Measurements from ENCODE around the gene GYG2. TPM values are rescaled to one million over a fixed set of nuclear protein-coding genes. Genes with fewer than 3 reads are reported as not detected.

Gene GYG2
- total and polyA plus RNA-seq, 2 of the 8 experiments (the other 6 are each of a cell fraction or from before 2014, with no cell fraction given): 52.8 to 65.3 TPM

GRCh38 chrX:2898846-2899512, 70.2 kb downstream of the GYG2 start:
- Histone ChIP-seq H3K9ac (replicated peaks in 1 of 4; ENCODE audit: extremely low read depth in 1 of 4, low read depth in 3 of 4, low read length in 3 of 4) (no peak overlapping the region), H2BK20ac (ENCODE audit: low read length) (no peak overlapping the region), H3K9me3 (ENCODE audit: insufficient read depth in 2 of 2, low read depth in 1 of 2, low read length in 1 of 2) (peaks cover 0 to 5% of the 10 kb centered on the region in 2 experiments; a peak in 2 of 4 replicates), H2BK5ac (ENCODE audit: low read depth, low read length) (no peak overlapping the region; the same call in 1 of the 2 replicates), H2BK120ac (replicated peaks; ENCODE audit: low read depth, low read length) (no peak overlapping the region), H4K8ac (ENCODE audit: extremely low read depth, insufficient read depth, low read length) (no peak overlapping the region), H2AK5ac (ENCODE audit: low read depth, low read length) (no peak overlapping the region), H3K27me3 (replicated peaks in 1 of 4; ENCODE audit: control insufficient read depth in 3 of 4, extremely low read depth in 1 of 4, insufficient read depth in 3 of 4, low read length in 3 of 4) (no peaks in the 10 kb centered on the region), H3K56ac (replicated peaks; ENCODE audit: insufficient read length, low read depth, low read length) (no peak overlapping the region), H2BK12ac (ENCODE audit: low read depth, low read length) (no peak overlapping the region), H3K79me1 (ENCODE audit: low read depth, low read length) (no peaks in the 10 kb centered on the region), H3K4me2 (ENCODE audit: insufficient read depth in 1 of 2, low read depth in 2 of 2, low read length in 2 of 2) (no peak overlapping the region), H3K79me2 (ENCODE audit: control insufficient read depth in 1 of 2, insufficient read depth in 2 of 2, low read length in 2 of 2) (no peaks in the 10 kb centered on the region), H4K5ac (ENCODE audit: insufficient read length, low read depth, low read length) (no peak overlapping the region), H3K14ac (ENCODE audit: insufficient read length) (no peak overlapping the region), H3K36me3 (ENCODE audit: control insufficient read depth in 2 of 4, insufficient read depth in 4 of 4, low read length in 3 of 4) (peaks cover 0 to 6% (median 0%) of the 10 kb centered on the region in 4 experiments; a peak in 2 of 8 replicates), H3K23me2 (ENCODE audit: low read depth, low read length) (no peaks in the 10 kb centered on the region), H4K20me1 (replicated peaks in 1 of 2; ENCODE audit: control insufficient read depth in 1 of 2, insufficient read depth in 2 of 2, low read length in 2 of 2) (no peaks in the 10 kb centered on the region), H3K4me3 (ENCODE audit: extremely low read depth in 1 of 4, insufficient read depth in 2 of 4, low read depth in 3 of 4, low read length in 4 of 4) (no peak overlapping the region), H2BK15ac (ENCODE audit: low read length) (no peak overlapping the region), H3K18ac (ENCODE audit: extremely low read depth, low read length) (no peak overlapping the region), H4K91ac (replicated peaks; ENCODE audit: insufficient read length, low read length) (no peak overlapping the region), H3K4me1 (replicated peaks in 1 of 4; ENCODE audit: control insufficient read depth in 3 of 4, insufficient read depth in 4 of 4, low read length in 3 of 4) (peaks cover 0 to 10% (median 6%) of the 10 kb centered on the region in 4 experiments; a peak in 6 of 7 replicates), H2AFZ (ENCODE audit: low read length) (no peak overlapping the region), H3K4ac (replicated peaks; ENCODE audit: insufficient read length, low read depth, low read length) (no peak overlapping the region), H3K23ac (ENCODE audit: insufficient read length) (no peak overlapping the region), H3K27ac (ENCODE audit: low read depth, low read length) (no peak overlapping the region)
- POLR2A ChIA-PET (ENCODE audit: partially characterized antibody): interaction anchor here (0.6 to 1.5 kb wide), 2 partner anchors 19 to 30 kb away, joined by 3 to 4 read pairs; partner anchors contain the start of gene ARSD
- 79% methylated on average over 13 of the region's 13 CpGs; no CpG with 5 or more reads in 1 of the 2 experiments for WGBS, 2 experiments (ENCODE audit: extremely low coverage in 1 of 2, insufficient coverage in 1 of 2, insufficient read length in 1 of 2, insufficient replicate concordance in 2 of 2, low coverage in 1 of 2, low lambda C conversion rate in 2 of 2, missing lambda C conversion rate in 1 of 2)
- CTCF ChIA-PET (ENCODE audit: partially characterized antibody): no interaction called here
- no peak for TF ChIP-seq TCF12 (IDR thresholded peaks at IDR 0.05; ENCODE audit: low read depth, low read length)
- no peak for TF ChIP-seq MAX (IDR thresholded peaks at IDR 0.05)
- TF ChIP-seq TAF7 (optimal IDR thresholded peaks at IDR 0.05; ENCODE audit: borderline replicate concordance, low read depth, low read length): no peak
- no peak for TF ChIP-seq CREB1 (IDR thresholded peaks at IDR 0.05)
- no peak for TF ChIP-seq HDAC6 (IDR thresholded peaks at IDR 0.05; ENCODE audit: low read depth, low read length)
- TF ChIP-seq GABPA (IDR thresholded peaks at IDR 0.05; ENCODE audit: borderline replicate concordance, insufficient read depth, low read length): no peak
- TF ChIP-seq HDAC2 (IDR thresholded peaks at IDR 0.05; ENCODE audit: borderline replicate concordance in 1 of 2, low read depth in 2 of 2, low read length in 2 of 2): no peak
- TF ChIP-seq JUND (IDR thresholded peaks at IDR 0.05; ENCODE audit: low read length): no peak
- no peak for TF ChIP-seq POLR2A (IDR thresholded peaks at IDR 0.05; ENCODE audit: control extremely low read depth in 1 of 2, low read depth in 2 of 2, low read length in 2 of 2)
- no peak for TF ChIP-seq CTBP2 (IDR thresholded peaks at IDR 0.05; ENCODE audit: borderline replicate concordance, insufficient read depth, insufficient read length, low read length)
- no peak for TF ChIP-seq RAD21 (IDR thresholded peaks at IDR 0.05 in 1 of 2, conservative IDR thresholded peaks at IDR 0.05 in 1 of 2; ENCODE audit: low read depth in 2 of 2, low read length in 2 of 2)
- no peak for TF ChIP-seq KDM1A (IDR thresholded peaks at IDR 0.05; ENCODE audit: borderline replicate concordance, low read length)
- TF ChIP-seq CEBPB (IDR thresholded peaks at IDR 0.05; ENCODE audit: low read depth, low read length): no peak
- DNase-seq (ENCODE audit: low read depth in 1 of 2, low spot score in 2 of 2): no peak
- no peak for FAIRE-seq
